Heart left ventricle (tissue), 16 donors: ENCODE data around the gene CACNA2D3. TPM values are rescaled to one million over a fixed set of nuclear protein-coding genes. Genes with fewer than 3 reads are reported as not detected.

Source experiments
- ATAC-seq, 4 donors: fragments of 200-7000 bp; cut with Tn5 transposase; one replicate each; pipeline ENCODE4 v1.9.1; 2020 to 2022; ENCODE audit warnings: moderate library complexity in 4 of 4, mild to moderate bottlenecking in 3 of 4, moderate number of reproducible peaks in 1 of 4
- DNase-seq, 5 donors: peaks; one replicate each; pipeline ENCODE4 v3.0.0-alpha.2; 2020
- H3K27ac ChIP-seq, 12 donors: fragments of 200-600 bp; sonication (generic) in 4 of 12; one replicate each; pipeline versions ENCODE4 v1.5.0 to v1.8.0; 2016 to 2022; ENCODE audit warnings: mild to moderate bottlenecking in 2 of 12
- H3K27me3 ChIP-seq, 9 donors: fragments of 200-600 bp; sonication (generic) in 2 of 9; one replicate each; pipeline versions ENCODE4 v1.5.1 to v1.8.0; 2016 to 2022; ENCODE audit warnings: mild to moderate bottlenecking in 3 of 9
- H3K36me3 ChIP-seq, 9 donors: fragments of 200-600 bp; sonication (generic) in 2 of 9; one replicate each; pipeline versions ENCODE4 v1.5.0 to v1.8.0; 2018 to 2022; ENCODE audit warnings: mild to moderate bottlenecking in 2 of 9
- H3K4me1 ChIP-seq, 12 donors: fragments of 200-600 bp; sonication (generic) in 4 of 12; one replicate each; pipeline versions ENCODE4 v1.5.0 to v1.8.0; 2016 to 2022; ENCODE audit warnings: mild to moderate bottlenecking in 3 of 12
- H3K4me3 ChIP-seq, 12 donors: fragments of 200-600 bp; sonication (generic) in 4 of 12; one replicate each; pipeline versions ENCODE4 v1.5.0 to v1.8.0; 2017 to 2022; ENCODE audit warnings: mild to moderate bottlenecking in 9 of 12, moderate library complexity in 4 of 12
- H3K9me3 ChIP-seq, 12 donors: fragments of 200-600 bp; sonication (generic) in 4 of 12; one replicate each; pipeline versions ENCODE4 v1.5.0 to v1.8.0; 2016 to 2022; ENCODE audit warnings: mild to moderate bottlenecking in 1 of 12
- CTCF ChIP-seq, 12 donors: fragments of 200-600 bp; sonication (generic) in 4 of 12; IDR thresholded peaks; one replicate each; pipeline versions ENCODE4 v1.5.0 to v1.8.0; 2018 to 2022; ENCODE audit warnings: antibody characterized with exemption in 12 of 12, mild to moderate bottlenecking in 5 of 12
- POLR2A ChIP-seq, 2 donors: fragments of 450-650 bp; IDR thresholded peaks; one replicate each; pipeline ENCODE4 v1.6.1; 2017; ENCODE audit warnings: antibody characterized with exemption in 2 of 2, mild to moderate bottlenecking in 2 of 2, moderate library complexity in 2 of 2
- WGBS, 4 donors: extraction: QIAGEN DNeasy Blood & Tissue Kit in 2 of 4; methylation state at CpG; one replicate each; pipeline versions ENCODE4 v1.1.5 to v1.1.7; 2013 to 2018; 5-methylcytosine and 5-hydroxymethylcytosine counted together
- intact Hi-C, 10 donors: fragments of 100-400 bp; cut with DNase I; formaldehyde crosslinking; loops; one replicate each; pipeline versions ENCODE4 v1.11.1 to v1.14.2; 2022
- polyA plus RNA-seq, 2 donors: library from polyadenylated mRNA; stranded (reverse); fragments of 200-250 nt; gene quantifications; one replicate each; pipeline ENCODE4 v1.2.3, GENCODE V29; 2013
- total RNA-seq, 9 donors: library from RNA; depleted of rRNA in 2 of 9; stranded (reverse); fragments of >200 nt in 2 of 9; fragmentation: NEBNext Ultra II Directional in 3 of 9; extraction: Animal tissue kit (Norgen Biotek cat#: 25700) in 3 of 9; gene quantifications; one replicate each; pipeline versions ENCODE4 v1.1.0 to v1.2.4, GENCODE V29; 2016 to 2023
- donor health status: ischemic (EF 13 %, LVEDD 7.1; RV severe dilation, severe dysfunction).
- donor health status: healthy with polysubstance abuse.
- donor health status: DM: no; HTN: yes; CAD: no.
- donor health status: DM: no; HTN: no; CAD: no.
- donor health status: ischemic (EF 25% LVEDD 6.9; RV normal size, moderate dysfunction).
- donor health status: ischemic (EF 25% LVEDD 5.7; RV mildly dilated, moderate dysfunction).
- donor health status: healthy.
- donor health status: DM: yes; HTN: yes; CAD: no.
- donor health status: ischemic (EF 35%, LVEDD 5.7; RV mildly dilated, moderate dysfunction).
- donor health status: nonischemic (EF 11% LVEDD 7.7; RV severe dilation, severe dysfunction).
- donor health status: DM: yes; HTN: yes; CAD: no.
- donor health status: PGD.
- donor health status: ischemic (EF 29% LVEDD 5.4; RV normal size, mild dysfunction).
- donor health status: nonischemic (EF 23%, LVEDD 6.1; RV moderate dilation, normal function).

CACNA2D3 gene
- total and polyA plus RNA-seq, 11 donors: 0.17 to 25.1 (median 12.8) TPM

- Histone ChIP-seq H3K4me3 (no peak overlapping the region), H3K27me3 (peaks cover 0 to 4% (median 0%) of the 10 kb centered on the region in 9 donors), H3K36me3 (no peaks in the 10 kb centered on the region), H3K27ac (no peak overlapping the region), H3K4me1 (peaks cover 0 to 16% (median 0%) of the 10 kb centered on the region in 12 donors), H3K9me3 (no peaks in the 10 kb centered on the region)
- 92 to 96% (median 94%) methylated on average over 3 of the region's 3 CpGs for WGBS, 4 donors
- TF ChIP-seq POLR2A (IDR thresholded peaks at IDR 0.05): no peak
- TF ChIP-seq CTCF (IDR thresholded peaks at IDR 0.05): no peak
- DNase-seq: no peak
- intact Hi-C loops: no loop called here
- ATAC-seq: no peak
Observed at GRCh38 chr3:54347060-54347459, 224.7 kb downstream of the CACNA2D3 start.

GRCh38 chr3:54347933-54348332 lies 225.6 kb downstream of the CACNA2D3 start:
- no peak overlapping the region for H3K4me3 ChIP-seq
- TF ChIP-seq POLR2A (IDR thresholded peaks at IDR 0.05) (no peak), CTCF (IDR thresholded peaks at IDR 0.05) (no peak)
- WGBS, 4 donors: 63 to 66% (median 64%) methylated on average over 2 of the region's 2 CpGs
- no peaks in the 10 kb centered on the region for H3K36me3 ChIP-seq
- H3K4me1 ChIP-seq: peaks cover 0 to 11% (median 0%) of the 10 kb centered on the region in 12 donors
- peaks cover 0 to 4% (median 0%) of the 10 kb centered on the region in 9 donors for H3K27me3 ChIP-seq
- no peak overlapping the region for H3K27ac ChIP-seq
- no peaks in the 10 kb centered on the region for H3K9me3 ChIP-seq
- intact Hi-C loops: no loop called here
- DNase-seq (no peak), ATAC-seq (no peak)

DNA sequence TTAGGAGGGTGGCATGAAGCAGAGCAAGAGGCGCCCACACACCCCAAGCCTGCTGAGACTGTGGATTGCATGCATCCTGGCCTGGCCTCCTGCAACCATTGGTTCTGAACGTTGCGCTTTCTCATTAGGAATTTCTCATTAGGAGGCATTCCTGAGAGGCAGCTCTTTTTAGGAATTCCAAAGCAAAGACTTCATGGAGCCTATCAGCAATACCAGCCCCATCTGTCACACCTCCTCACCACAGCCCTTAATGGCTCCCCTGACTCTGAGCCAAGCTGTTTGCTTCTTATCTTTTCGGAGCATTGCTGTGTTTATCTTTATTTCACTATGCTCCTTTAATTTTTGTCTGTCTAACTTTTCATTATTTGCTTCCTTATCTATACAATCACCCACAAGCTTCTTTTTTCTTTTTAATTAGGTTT lies 226.9 kb downstream of the CACNA2D3 start:
- WGBS, 4 donors: 36 to 52% (median 43%) methylated on average over 4 of the region's 4 CpGs

GRCh38 chr3:54349691-54350090 lies 227.3 kb downstream of the CACNA2D3 start:
- WGBS, 4 donors: 67 to 70% (median 70%) methylated on average over 4 of the region's 4 CpGs
- intact Hi-C loops: no loop called here

More for the DNA sequence above, 226.9 kb downstream of the CACNA2D3 start:
- Histone ChIP-seq H3K36me3 (no peaks in the 10 kb centered on the region), H3K27me3 (no peaks in the 10 kb centered on the region), H3K4me3 (no peak overlapping the region), H3K4me1 (peaks cover 0 to 22% (median 6%) of the 10 kb centered on the region in 12 donors), H3K27ac (no peak overlapping the region), H3K9me3 (no peaks in the 10 kb centered on the region)
- TF ChIP-seq CTCF (IDR thresholded peaks at IDR 0.05): no peak
- no peak for TF ChIP-seq POLR2A (IDR thresholded peaks at IDR 0.05)
- intact Hi-C loops: no loop called here
- ATAC-seq (no peak), DNase-seq (no peak)

More at GRCh38 chr3:54349691-54350090, 227.3 kb downstream of the CACNA2D3 start:
- TF ChIP-seq POLR2A (IDR thresholded peaks at IDR 0.05) (no peak), CTCF (IDR thresholded peaks at IDR 0.05) (no peak)
- DNase-seq (no peak), ATAC-seq (no peak)
- H3K4me1 ChIP-seq: peaks cover 0 to 26% (median 8%) of the 10 kb centered on the region in 12 donors
- H3K36me3 ChIP-seq: no peaks in the 10 kb centered on the region
- no peaks in the 10 kb centered on the region for H3K27me3 ChIP-seq
- H3K27ac ChIP-seq: no peak overlapping the region
- no peaks in the 10 kb centered on the region for H3K9me3 ChIP-seq
- no peak overlapping the region for H3K4me3 ChIP-seq
